HG03432 (cell line): ENCODE results near the gene TNS3.
"Not testable (repeated sequence)": the region's sequence is repeated elsewhere in the genome, so short reads cannot be mapped to it uniquely, and the experiment has no call there.

Experiments used
- ATAC-seq: cut with Tn5 transposase; IDR thresholded peaks from one replicate; pipeline ENCODE4 v1.9.1; 2021; ENCODE audit warnings: mild to moderate bottlenecking, moderate library complexity; ENCODE audit not compliant: unreplicated experiment

The TNS3 gene

GRCh38 chr7:47454974-47455871, 126.7 kb downstream of the TNS3 start:
- no peak for ATAC-seq

DNA sequence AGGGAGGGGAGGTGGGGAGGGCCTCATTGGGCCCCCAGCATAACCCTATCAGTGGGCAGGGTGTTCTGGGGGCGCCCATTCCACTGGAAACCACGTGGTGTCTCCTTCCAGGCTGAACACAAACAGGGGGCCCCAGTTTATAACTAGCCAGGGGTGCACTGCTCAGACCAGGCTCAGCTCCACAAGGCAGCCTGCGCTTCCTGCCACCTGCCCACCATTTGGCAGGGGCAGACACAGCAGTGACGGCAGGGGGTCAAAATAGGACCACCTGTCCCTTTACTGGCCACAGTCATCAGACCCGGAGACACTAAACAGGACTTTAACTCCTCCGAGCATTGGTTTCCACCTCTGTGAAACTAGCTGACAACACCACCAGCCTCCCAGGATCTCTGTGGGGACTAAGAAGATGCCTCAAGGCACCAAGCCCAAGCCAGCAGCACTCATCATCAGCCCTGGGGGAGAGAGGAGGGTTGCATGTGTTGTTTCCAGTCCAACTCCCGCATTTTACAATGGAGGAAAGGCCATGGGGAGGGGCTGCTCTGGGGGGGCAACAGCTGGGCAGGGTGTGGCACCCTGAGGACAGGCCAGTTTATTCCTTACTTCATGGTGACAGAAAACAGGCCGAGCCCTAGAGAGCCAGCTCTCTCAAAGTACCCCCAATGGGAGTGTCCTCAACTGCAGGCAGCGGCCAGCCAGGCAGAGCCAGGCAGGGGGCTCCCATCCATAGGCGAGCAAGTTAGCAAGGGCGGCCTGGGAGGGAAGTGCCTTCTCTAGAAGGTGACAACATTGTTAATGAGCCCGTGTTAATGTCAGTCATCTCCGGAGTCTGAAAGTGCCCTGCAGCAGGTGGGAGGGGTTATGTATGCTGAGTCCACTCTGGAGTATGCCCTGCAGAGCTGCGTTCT, 127.6 kb downstream of the TNS3 start:
- no peak for ATAC-seq

DNA sequence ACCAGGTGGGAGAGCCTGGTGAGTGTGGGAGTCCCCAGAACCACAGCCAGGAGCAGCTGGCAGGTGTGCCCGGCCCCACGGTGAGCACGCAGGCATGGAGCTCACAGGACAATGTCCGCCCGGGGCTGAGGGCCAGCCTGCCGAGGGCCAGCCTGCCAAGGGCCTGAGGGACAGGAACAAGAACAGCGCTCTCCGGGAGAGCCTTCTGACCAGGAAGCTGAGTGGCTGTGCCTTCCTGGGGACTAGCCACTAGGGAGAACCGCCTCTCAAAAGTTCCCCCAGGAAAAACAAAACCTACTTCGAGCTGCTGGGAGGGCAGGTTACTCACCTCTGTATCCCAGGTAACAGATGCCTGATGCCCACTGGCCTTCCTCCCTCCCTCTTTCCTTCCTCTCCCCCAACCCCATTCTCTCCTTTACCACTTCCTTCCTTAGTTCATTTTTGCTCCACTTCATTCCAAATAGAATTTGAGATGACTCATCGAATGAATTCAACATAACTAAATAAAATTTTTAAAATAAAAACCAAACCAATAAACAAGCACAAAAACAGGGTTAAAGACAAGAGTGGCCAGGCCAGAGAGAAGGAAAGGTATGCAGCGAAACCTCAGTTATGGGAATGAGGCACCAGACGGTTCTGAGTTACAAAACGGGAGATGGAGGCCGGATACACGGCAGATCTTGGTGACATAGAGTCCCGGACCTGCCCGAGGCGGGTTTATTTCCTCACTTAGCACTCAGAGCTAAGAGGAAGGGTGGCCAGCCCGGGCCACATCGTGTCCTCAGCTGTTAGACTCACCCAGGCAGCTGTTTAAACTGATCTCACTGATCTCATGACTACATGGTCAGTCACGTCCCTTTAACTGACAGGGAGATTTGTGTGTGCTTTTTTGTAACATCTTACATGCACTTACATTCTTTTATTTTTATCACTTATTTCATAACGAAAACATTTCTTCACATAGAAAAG, 128.5 kb downstream of the TNS3 start:
- no peak for ATAC-seq

GRCh38 chr7:47452715-47453092, 129.2 kb downstream of the TNS3 start:
- ATAC-seq = no peak

DNA sequence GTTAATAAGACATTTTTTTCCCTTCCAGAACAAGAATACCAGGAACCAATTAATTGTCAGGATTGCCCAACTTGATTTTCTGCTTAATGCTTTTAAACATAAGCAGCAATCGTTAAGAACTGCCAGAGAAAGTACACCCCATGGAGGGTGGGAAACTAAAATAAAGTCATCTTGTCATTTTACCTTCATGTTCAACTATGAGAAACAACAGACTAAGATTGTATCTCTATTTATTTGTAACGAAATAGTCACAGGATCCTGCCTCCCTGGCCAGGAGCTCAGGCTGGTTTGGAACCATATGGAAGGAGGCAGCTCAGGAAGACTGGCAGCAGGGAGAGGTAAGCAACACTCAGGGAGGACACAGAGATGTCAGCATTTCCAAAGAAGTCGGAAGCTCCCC, 129.6 kb downstream of the TNS3 start:
- ATAC-seq = no peak

DNA sequence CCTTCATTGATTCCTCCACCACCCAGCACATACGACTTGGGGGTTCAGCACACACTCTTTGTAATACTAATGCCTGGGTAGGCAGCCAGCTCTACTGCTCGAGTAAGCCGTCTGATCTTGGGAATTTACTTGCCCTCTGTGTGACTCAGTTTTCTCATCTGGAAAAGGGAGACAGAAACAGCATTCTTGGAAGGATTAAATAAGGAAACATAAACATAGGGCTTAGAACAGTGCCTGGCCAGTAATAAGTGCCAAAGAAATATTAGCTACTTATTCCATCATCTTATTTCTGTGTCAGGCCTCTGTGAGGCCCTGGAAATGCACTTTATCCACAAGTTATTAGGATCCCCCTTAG, 130.1 kb downstream of the TNS3 start:
- no peak for ATAC-seq

DNA sequence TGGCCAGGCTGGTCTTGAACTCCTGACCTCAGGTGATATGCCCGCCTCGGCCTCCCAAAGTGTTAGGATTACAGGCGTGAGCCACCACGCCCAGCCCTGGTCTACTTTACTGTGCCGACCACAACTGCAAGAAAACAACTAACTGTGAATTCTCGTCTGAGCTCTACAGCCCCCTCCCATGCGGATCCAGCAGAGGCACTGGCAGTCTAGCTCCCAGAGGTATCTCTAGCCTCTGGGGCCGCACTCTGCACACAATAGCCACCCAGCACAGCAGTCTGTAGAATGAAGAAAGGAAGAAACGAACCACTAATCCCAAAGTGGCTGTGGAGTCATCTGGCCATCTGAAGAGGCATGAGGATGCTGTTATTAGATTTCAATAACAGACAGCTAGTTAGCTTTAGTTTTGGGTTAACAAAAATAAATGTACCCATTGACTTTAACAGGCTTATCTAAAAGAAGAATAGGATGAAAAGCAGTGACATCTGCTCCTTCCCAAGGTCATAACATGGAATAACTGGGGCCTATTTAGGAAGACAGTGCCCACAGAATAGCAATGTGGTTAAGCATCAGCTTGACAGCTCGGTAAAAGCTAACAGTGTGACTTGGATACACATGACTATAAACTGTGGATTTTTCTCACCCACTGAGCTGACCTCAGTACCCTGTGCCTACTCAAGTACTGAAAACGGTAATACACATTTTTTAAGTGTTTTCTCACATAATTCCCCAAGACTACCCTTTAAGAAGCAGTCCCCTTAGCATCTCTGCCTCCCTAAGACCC, 131.9 kb downstream of the TNS3 start:
- no peak for ATAC-seq

GRCh38 chr7:47448971-47449370, 132.9 kb downstream of the TNS3 start:
- no peak for ATAC-seq

DNA sequence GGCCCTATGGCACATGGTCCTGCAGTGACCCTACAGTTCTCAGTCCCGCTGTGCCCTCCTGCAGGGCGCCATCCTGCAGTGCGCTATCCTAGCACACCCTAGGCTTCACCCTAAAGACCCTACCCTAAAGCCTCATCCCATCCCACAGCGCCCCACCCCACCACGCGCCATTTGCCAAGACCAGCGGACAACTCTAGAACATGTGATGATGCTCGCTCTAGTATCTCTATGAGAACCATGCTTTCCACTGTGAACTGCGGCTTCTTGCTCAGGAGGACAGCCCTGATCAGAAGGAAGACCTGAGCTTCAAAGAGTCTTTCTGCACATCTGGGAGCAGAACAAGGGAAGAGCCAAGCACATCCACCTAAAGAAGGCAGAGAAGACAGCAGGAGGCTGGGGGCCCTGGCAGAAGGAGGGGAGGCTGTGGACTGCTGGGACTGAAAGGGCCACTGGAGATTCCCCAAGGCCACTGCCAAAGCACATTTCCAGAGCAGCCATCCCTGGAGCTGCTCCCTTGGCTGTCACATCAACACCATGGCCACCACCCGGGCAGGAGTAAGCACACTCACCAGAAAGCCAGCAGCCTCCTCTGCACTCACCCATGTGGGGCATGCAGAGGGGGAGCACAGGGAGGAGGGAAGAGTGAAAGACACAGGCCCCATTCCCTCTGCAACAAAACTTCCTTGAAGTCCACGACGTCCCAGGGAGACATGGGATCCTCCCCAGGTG, 134.1 kb downstream of the TNS3 start:
- no peak for ATAC-seq

DNA sequence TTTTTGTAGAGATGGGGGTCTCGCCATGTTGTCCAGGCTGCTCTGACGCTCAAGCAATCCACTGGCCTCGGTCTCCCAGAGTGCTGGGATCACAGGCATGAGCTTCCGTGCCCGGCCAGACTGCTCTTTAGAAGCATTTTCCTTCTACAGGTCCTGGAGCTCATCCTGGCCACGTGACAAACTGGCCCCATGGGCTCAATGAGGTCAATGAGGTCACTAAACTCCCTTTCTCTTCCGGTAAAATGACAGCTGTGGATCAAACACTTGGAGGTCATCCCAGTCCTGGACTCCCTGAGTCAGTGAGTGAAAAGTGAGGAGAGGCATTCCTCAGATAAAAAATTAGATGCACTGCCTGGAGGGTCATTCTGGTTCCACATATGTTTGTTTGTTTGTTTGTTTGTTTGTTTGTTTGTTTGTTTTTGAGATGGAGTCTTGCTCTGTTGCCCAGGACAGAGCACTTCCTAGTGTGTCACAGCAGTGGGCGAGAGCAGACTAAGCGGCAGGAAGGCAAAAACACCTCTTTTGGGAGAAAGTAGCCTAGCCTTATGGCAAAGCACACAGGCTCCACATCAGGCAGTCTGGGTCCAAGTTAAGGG, 134.9 kb downstream of the TNS3 start:
- no peak for ATAC-seq

DNA sequence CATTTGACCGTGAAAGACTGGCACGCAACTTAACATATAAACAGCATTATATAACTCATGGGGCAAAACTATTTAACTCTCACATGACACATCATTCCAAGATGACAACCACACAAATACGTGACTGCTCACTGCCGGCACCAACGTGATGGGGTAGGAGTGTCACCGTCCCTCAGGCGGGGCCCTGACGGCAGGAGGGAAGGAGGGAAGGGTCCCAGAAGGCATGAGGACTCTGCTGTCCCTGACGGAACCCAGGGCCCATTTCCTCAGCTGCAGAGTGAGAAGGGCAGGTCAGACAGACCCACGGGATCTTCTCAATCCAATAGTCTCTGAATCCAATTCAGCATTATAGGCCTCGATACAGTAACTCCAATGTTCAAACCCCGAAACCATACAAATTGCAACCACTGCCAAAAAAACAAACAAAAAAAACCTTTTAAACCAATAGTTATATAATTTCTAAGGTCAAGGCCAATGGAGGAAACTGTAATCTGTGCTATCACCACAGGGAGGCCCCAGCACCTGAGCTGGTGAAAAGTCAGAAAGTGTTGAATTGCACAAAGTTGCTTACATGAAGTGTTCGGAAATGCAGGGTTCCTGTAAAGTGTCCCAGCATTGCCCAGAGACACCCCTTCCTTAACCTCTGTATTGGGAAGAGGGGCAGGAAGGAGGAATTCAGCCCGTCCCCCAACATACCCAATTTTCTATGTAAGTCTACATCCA, 137.4 kb downstream of the TNS3 start:
- no peak for ATAC-seq

DNA sequence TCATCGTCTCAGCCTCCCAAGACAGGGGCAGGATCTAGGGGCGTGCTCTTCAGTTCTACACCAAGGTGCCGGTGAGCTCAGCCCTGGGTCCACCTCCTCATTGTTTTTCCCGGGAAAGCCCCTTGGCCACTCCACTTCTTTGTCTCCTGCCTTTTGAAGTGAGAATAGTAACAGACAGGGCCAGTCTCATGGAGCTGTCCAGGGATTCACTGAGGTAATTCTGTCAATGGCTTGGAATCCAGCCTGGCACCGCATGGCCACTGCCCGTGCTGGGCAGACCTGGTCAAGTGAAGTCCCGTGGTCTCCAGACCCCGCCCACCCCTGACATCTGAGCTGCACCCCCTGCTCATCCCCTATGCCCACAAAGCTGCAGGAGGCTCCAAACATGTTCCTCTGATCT, 138.9 kb downstream of the TNS3 start:
- ATAC-seq = no peak

DNA sequence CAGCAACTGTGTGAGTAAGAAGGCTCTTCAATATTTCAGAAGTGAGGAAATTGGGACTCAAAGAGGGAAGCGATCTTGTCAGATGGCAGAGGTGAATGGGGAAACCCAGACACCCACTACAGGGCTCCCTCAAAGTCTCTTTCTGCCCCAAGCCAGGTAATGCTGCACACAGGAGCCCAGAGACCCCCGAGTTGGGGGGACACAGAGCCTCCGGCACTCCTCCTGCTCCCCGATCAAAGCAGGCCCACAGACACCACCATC, 139.4 kb downstream of the TNS3 start:
- ATAC-seq = no peak

DNA sequence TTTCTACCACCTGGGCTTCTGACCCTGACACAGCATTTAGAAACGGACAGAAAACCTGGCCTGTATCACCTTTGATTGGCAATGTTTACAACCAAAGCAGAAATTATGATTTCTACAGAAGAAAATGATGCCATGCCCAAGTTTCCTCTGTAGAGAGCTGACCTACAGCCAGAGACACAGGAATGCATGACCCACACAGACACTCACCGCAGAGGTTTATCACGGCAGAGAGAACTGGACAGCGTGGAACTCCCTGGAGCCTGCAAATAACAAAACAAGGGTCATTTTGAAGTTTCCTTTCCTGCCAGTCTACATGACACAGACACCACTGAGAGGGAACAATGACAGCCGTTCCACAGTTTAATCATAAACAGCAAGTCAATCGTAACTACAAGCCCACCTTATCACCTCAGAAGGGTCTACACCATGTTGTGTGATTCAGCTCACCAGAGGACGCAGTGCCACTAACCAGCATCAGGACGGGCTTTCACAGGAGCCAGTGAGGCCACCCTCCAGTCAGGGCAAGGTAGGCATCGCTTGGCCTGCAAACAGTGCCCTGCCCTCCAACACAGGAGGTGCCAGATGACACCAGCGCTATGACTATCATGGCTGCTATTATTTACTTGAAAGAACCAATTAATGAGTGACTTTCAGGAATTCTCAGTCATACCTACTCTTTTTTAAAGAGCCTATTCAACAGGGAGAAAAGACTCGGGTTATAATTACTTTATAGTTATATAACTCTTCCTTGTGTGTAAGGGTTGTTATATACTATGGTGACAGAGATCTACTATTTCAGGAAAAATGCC, 139.9 kb downstream of the TNS3 start:
- ATAC-seq = no peak

- ATAC-seq = not testable (repeated sequence)
Observed at GRCh38 chr7:47441048-47441447, 140.9 kb downstream of the TNS3 start.

- ATAC-seq = no peak
Observed at GRCh38 chr7:47440320-47440719, 141.6 kb downstream of the TNS3 start.

DNA sequence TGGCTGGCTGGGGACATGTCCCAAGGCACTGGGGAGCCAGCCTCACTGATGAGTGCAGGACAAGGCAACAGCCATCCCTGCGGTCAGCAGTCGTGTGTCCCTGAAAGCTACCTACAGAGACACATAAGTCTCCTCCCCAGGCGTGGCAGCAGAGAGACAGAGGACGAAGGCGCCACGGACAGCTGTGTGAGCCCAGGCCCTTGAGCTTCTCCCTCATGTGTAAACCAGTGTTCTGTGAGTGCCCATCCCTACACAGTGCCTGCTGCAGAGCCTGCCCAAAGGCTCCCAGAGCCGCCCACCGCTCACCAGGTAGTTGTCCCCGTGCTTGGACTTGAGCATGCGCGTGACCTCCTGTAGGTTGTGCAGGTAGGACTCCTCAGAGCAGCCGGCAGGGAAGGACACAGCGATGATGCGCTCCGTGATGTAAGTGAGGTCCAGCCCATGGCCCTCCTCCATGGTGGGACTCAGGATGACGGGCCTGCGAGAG, 142.7 kb downstream of the TNS3 start:
- no peak for ATAC-seq
